Activated CD8-positive, alpha-beta T cell treated with anti-CD3 and anti-CD28 coated beads for 36 hours (primary cell): ENCODE results near the gene ITGAD. TPM values are rescaled to one million over a fixed set of nuclear protein-coding genes. Genes with fewer than 3 reads are reported as not detected.

ENCODE experiments used
- ATAC-seq: fragments of 200-7000 bp; cut with Tn5 transposase; one replicate; pipeline ENCODE4 v1.10.0; 2021; ENCODE audit warnings: mild to moderate bottlenecking, moderate library complexity
- CTCF ChIA-PET: fragments of 350-600 bp; sonication (Branson Sonifier 250); formaldehyde crosslinking; loops from one replicate; lab custom pipeline; 2021; ENCODE audit warnings: antibody characterized with exemption; lab: Charles Lee
- POLR2A ChIA-PET: fragments of 350-600 bp; sonication (Branson Sonifier 250); formaldehyde crosslinking; loops from one replicate; lab custom pipeline; 2021; ENCODE audit warnings: antibody characterized with exemption; lab: Charles Lee
- DNase-seq: peaks from one replicate; pipeline ENCODE4 v3.0.0-alpha.2; 2020
- H3K27ac Mint-ChIP-seq: one replicate; pipeline ENCODE4 v1.8.0; 2021; ENCODE audit warnings: mild to moderate bottlenecking, mixed read lengths
- H3K27me3 Mint-ChIP-seq: one replicate; pipeline ENCODE4 v1.8.0; 2021; ENCODE audit warnings: mixed read lengths
- H3K36me3 Mint-ChIP-seq: one replicate; pipeline ENCODE4 v1.8.0; 2021; ENCODE audit warnings: low read depth, mixed read lengths
- H3K4me1 Mint-ChIP-seq: one replicate; pipeline ENCODE4 v1.8.0; 2021; ENCODE audit warnings: low read depth, mixed read lengths
- H3K4me3 Mint-ChIP-seq: one replicate; pipeline ENCODE4 v1.8.0; 2021; ENCODE audit warnings: mild to moderate bottlenecking, moderate library complexity, mixed read lengths
- H3K9me3 Mint-ChIP-seq: one replicate; pipeline ENCODE4 v1.8.0; 2021; ENCODE audit warnings: mixed read lengths
- CTCF ChIP-seq: fragments of 200-600 bp; IDR thresholded peaks from one replicate; pipeline ENCODE4 v1.8.0; 2022; ENCODE audit warnings: antibody characterized with exemption, mild to moderate bottlenecking
- intact Hi-C: fragments of 100-400 bp; cut with micrococcal nuclease; formaldehyde crosslinking; loops from one replicate; pipeline ENCODE4 v1.10.0; 2022
- total RNA-seq, 2 experiments: library from RNA; stranded (reverse); gene quantifications; one replicate each; pipeline ENCODE4 v1.2.3, GENCODE V29; 2021

Gene ITGAD
- not detected for total RNA-seq

- intact Hi-C loops: no loop called here
- ATAC-seq (no peak), DNase-seq (no peak)
- CTCF ChIA-PET: interaction anchor here (1.0 kb wide), 1 partner anchor 49 kb away, joined by 3 read pairs; the partner anchor contains the start of gene ZNF843
- POLR2A ChIA-PET: interaction anchor here (0.6 kb wide), 1 partner anchor 37 kb away, joined by 3 read pairs; no protein-coding TSS in a partner anchor
- no peak for TF ChIP-seq CTCF
- Mint-ChIP-seq H3K36me3 (no peaks in the 10 kb centered on the region), H3K27ac (no peak within 1 kb of the TSS), H3K4me3 (no peak within 1 kb of the TSS), H3K9me3 (no peaks in the 10 kb centered on the region), H3K27me3 (peaks cover 5% of the 10 kb centered on the region), H3K4me1 (no peaks in the 10 kb centered on the region)
Observed at GRCh38 chr16:31393056-31393455, at the start of gene ITGAD. ITGAD (plus strand) TSS chr16:31393335; CDS start chr16:31393361, 26 bp downstream.

- ChIA-PET POLR2A (no interaction called here), CTCF (interaction anchor here (1.6 kb wide), 1 partner anchor 38 kb away, joined by 5 read pairs; no protein-coding TSS in a partner anchor)
- Mint-ChIP-seq H3K9me3 (peaks cover 1% of the 10 kb centered on the region), H3K4me3 (no peak overlapping the region), H3K27ac (no peak overlapping the region), H3K27me3 (peaks cover 1% of the 10 kb centered on the region), H3K36me3 (no peaks in the 10 kb centered on the region), H3K4me1 (peaks cover 10% of the 10 kb centered on the region)
- DNase-seq: peak; percentile 35
- no peak for ATAC-seq
- TF ChIP-seq CTCF: no peak
- intact Hi-C loops: no loop called here
Observed at GRCh38 chr16:31344712-31345111, 48.4 kb upstream of the ITGAD start.

GRCh38 chr16:31347445-31347844 is 45.7 kb upstream of the ITGAD start:
- no peak for TF ChIP-seq CTCF
- H3K9me3 Mint-ChIP-seq: peaks cover under 1% of the 10 kb centered on the region
- peaks cover 21% of the 10 kb centered on the region for H3K4me1 Mint-ChIP-seq
- H3K36me3 Mint-ChIP-seq: no peaks in the 10 kb centered on the region
- intact Hi-C loops: no loop called here
- H3K27ac Mint-ChIP-seq: no peak overlapping the region
- CTCF ChIA-PET: interaction anchor here (1.1 kb wide), 1 partner anchor 9 kb away, joined by 4 read pairs; no protein-coding TSS in a partner anchor
- ATAC-seq (no peak), DNase-seq (no peak)
- H3K4me3 Mint-ChIP-seq: no peak overlapping the region
- H3K27me3 Mint-ChIP-seq: peaks cover under 1% of the 10 kb centered on the region
- POLR2A ChIA-PET: interaction anchor here (1.1 kb wide), 1 partner anchor 11 kb away, joined by 3 read pairs; no protein-coding TSS in a partner anchor

GRCh38 chr16:31348579-31348978 is 44.6 kb upstream of the ITGAD start:
- Mint-ChIP-seq H3K9me3 (no peaks in the 10 kb centered on the region), H3K4me1 (peaks cover 30% of the 10 kb centered on the region), H3K27me3 (no peaks in the 10 kb centered on the region), H3K36me3 (no peaks in the 10 kb centered on the region), H3K27ac (no peak overlapping the region), H3K4me3 (no peak overlapping the region)
- ChIA-PET CTCF (interaction anchor here (1.1 kb wide), 1 partner anchor 10 kb away, joined by 4 read pairs; no protein-coding TSS in a partner anchor), POLR2A (interaction anchor here (1.1 kb wide), 1 partner anchor 12 kb away, joined by 3 read pairs; no protein-coding TSS in a partner anchor)
- intact Hi-C loops: no loop called here
- ATAC-seq: no peak
- no peak for TF ChIP-seq CTCF
- DNase-seq: no peak

DNA sequence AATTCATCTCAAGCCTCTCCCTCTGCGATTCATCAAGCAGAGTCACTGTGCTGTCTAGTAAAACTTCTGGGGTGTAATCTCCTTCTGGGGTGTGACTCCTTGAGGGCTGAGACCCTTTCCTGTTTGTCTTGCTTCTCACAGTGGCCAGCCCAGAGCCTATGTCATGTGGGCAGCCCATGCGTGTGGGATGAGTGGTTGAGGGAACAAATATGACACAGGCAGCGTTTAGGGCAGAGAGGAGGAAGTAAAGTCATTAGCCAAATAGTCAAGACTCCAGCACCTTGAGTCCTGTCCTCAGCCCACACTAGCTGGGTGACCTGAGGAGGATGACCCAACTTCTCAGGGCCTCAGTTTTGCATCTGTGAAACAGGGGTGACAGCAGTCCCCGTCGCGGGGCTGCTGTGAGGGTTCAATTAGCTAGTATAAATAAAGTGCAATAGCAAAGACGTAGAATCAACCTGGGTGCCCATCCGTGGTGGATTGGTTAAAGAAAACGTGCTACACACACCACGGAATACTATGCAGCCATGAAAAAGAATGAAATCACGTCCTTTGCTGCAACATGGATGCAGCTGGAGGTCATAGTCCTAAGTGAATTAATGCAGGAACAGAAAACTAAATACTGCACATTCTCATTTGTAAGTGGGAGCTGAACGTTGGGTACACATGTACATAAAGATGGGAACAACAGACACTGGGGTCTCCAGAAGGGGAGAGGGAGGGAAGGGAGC is 42.7 kb upstream of the ITGAD start:
- CTCF ChIA-PET: no interaction called here
- Mint-ChIP-seq H3K4me1 (peaks cover 37% of the 10 kb centered on the region), H3K27ac (no peak overlapping the region), H3K27me3 (no peaks in the 10 kb centered on the region), H3K4me3 (no peak overlapping the region), H3K9me3 (no peaks in the 10 kb centered on the region), H3K36me3 (no peaks in the 10 kb centered on the region)
- ATAC-seq: peak; percentile 6
- peak; percentile 58 for DNase-seq
- intact Hi-C loops: no loop called here
- POLR2A ChIA-PET: no interaction called here
- no peak for TF ChIP-seq CTCF
